Activated CD4-positive, alpha-beta T cell treated with anti-CD3 and anti-CD28 coated beads, Interleukin-2, amount 50 U/mL, for 1 hour (primary cell): ENCODE measurements around the gene REX1BD.
"Not testable (repeated sequence)": the region's sequence is repeated elsewhere in the genome, so short reads cannot be mapped to it uniquely, and the experiment has no call there.

ENCODE experiments used
- DNase-seq: peaks from one replicate; pipeline ENCODE4 v3.0.0-alpha.2; 2020

The REX1BD gene

GRCh38 chr19:18580311-18580710, 8.3 kb upstream of the REX1BD start:
- no peak for DNase-seq

- DNase-seq: no peak
These were observed 2.3 kb upstream of the REX1BD start for GRCh38 chr19:18586306-18586705.

GRCh38 chr19:18587561-18587960, 1.0 kb upstream of the REX1BD start:
- no peak for DNase-seq

- DNase-seq: no peak
These were observed 512 bp upstream of the REX1BD start for GRCh38 chr19:18587962-18588610.

- DNase-seq: peak; percentile 68
These were observed 1.0 kb downstream of the REX1BD start for GRCh38 chr19:18589380-18590272.

GRCh38 chr19:18590273-18591272, 2.0 kb downstream of the REX1BD start:
- DNase-seq: no peak

- no peak for DNase-seq
These were observed 3.3 kb downstream of the REX1BD start for GRCh38 chr19:18591735-18592385.

- not testable (repeated sequence) for DNase-seq
These were observed 4.1 kb downstream of the REX1BD start for GRCh38 chr19:18592732-18593131.

- no peak for DNase-seq
These were observed 4.9 kb downstream of the REX1BD start for GRCh38 chr19:18593367-18594095.

GRCh38 chr19:18594096-18594823, 5.7 kb downstream of the REX1BD start:
- DNase-seq: peak; percentile 72

GRCh38 chr19:18594824-18595373, 6.3 kb downstream of the REX1BD start:
- DNase-seq: no peak

GRCh38 chr19:18595475-18595874, 6.9 kb downstream of the REX1BD start:
- DNase-seq: no peak

GRCh38 chr19:18596752-18597157, 8.2 kb downstream of the REX1BD start:
- DNase-seq: no peak

GRCh38 chr19:18597809-18598660, 9.4 kb downstream of the REX1BD start:
- no peak for DNase-seq

- no peak for DNase-seq
These were observed 10.9 kb downstream of the REX1BD start for GRCh38 chr19:18599485-18599884.

GRCh38 chr19:18600692-18601397, 12.2 kb downstream of the REX1BD start:
- not testable (repeated sequence) for DNase-seq

GRCh38 chr19:18601875-18602274, 13.3 kb downstream of the REX1BD start:
- no peak for DNase-seq

- DNase-seq: no peak
These were observed 14.8 kb downstream of the REX1BD start for GRCh38 chr19:18603255-18603957.
